ENCODE data around the gene IL3. TPM values are rescaled to one million over a fixed set of nuclear protein-coding genes. Genes with fewer than 3 reads are reported as not detected.

The IL3 gene
- total and polyA plus RNA-seq, 2 donors (not counting 1 experiment from before 2014, with no cell fraction given), result not detected

DNA sequence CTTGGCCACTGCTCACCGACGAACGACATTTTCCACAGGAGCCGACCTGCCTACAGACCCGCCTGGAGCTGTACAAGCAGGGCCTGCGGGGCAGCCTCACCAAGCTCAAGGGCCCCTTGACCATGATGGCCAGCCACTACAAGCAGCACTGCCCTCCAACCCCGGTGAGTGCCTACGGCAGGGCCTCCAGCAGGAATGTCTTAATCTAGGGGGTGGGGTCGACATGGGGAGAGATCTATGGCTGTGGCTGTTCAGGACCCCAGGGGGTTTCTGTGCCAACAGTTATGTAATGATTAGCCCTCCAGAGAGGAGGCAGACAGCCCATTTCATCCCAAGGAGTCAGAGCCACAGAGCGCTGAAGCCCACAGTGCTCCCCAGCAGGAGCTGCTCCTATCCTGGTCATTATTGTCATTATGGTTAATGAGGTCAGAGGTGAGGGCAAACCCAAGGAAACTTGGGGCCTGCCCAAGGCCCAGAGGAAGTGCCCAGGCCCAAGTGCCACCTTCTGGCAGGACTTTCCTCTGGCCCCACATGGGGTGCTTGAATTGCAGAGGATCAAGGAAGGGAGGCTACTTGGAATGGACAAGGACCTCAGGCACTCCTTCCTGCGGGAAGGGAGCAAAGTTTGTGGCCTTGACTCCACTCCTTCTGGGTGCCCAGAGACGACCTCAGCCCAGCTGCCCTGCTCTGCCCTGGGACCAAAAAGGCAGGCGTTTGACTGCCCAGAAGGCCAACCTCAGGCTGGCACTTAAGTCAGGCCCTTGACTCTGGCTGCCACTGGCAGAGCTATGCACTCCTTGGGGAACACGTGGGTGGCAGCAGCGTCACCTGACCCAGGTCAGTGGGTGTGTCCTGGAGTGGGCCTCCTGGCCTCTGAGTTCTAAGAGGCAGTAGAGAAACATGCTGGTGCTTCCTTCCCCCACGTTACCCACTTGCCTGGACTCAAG, 14.6 kb downstream of the IL3 start:
- H3K4me1 ChIP-seq (ENCODE audit: control insufficient read depth in 2 of 2, insufficient read depth in 2 of 2, low read length in 2 of 2), result no peaks in the 10 kb centered on the region
- Mint-ChIP-seq H3K4me3 (no peak overlapping the region), H3K9me3 (ENCODE audit: insufficient read depth) (no peaks in the 10 kb centered on the region), H3K4me1 (no peaks in the 10 kb centered on the region), H3K27me3 (no peaks in the 10 kb centered on the region), H3K27ac (no peak overlapping the region)
- no peak overlapping the region for H3K4me2 ChIP-seq (replicated peaks; ENCODE audit: low read depth, low read length, poor library complexity, severe bottlenecking)
- ATAC-seq (ENCODE audit: low read depth), result no peak
- no peak overlapping the region for H3K9ac ChIP-seq (ENCODE audit: low read length)
- no peaks in the 10 kb centered on the region for H4K20me1 ChIP-seq (ENCODE audit: control insufficient read depth, insufficient read depth, low read length, poor library complexity, severe bottlenecking)
- no peak overlapping the region for H3K27ac ChIP-seq (ENCODE audit: low read length in 2 of 2)
- H2AFZ ChIP-seq (ENCODE audit: insufficient read depth, low read depth, low read length, poor library complexity, severe bottlenecking), result no peak overlapping the region
- no peak overlapping the region for H3K4me3 ChIP-seq (ENCODE audit: control extremely low read depth in 1 of 5, extremely low read depth in 1 of 5, insufficient read depth in 1 of 5, low read depth in 2 of 5, low read length in 4 of 5)
- POLR2A ChIA-PET, result no interaction called here
- no peaks in the 10 kb centered on the region for H3K79me2 ChIP-seq (ENCODE audit: control insufficient read depth, insufficient read depth, low read length)
- no peaks in the 10 kb centered on the region for H3K9me3 ChIP-seq (ENCODE audit: control extremely low read depth in 1 of 3, control insufficient read depth in 2 of 3, insufficient read depth in 1 of 3, low read length in 2 of 3)
- H3K27me3 ChIP-seq (replicated peaks in 1 of 4; ENCODE audit: control extremely low read depth in 1 of 4, control insufficient read depth in 3 of 4, insufficient read depth in 4 of 4, low read length in 3 of 4), result no peaks in the 10 kb centered on the region
- no peak for DNase-seq
- 91% methylated on average over 16 of the region's 16 CpGs for WGBS (ENCODE audit: insufficient coverage)
- no peaks in the 10 kb centered on the region for H3K36me3 ChIP-seq (replicated peaks in 1 of 2; ENCODE audit: control extremely low read depth in 1 of 2, control insufficient read depth in 1 of 2, extremely low read depth in 1 of 2, insufficient read depth in 2 of 2, low read length in 1 of 2)
- CTCF ChIA-PET, result interaction anchor here (0.6 kb wide), 1 partner anchor 14 kb away, joined by 3 read pairs; no protein-coding TSS in a partner anchor
- intact Hi-C loops (cut with micrococcal nuclease), result no loop called here
- no peak for TF ChIP-seq EZH2 (IDR thresholded peaks at IDR 0.05; ENCODE audit: borderline replicate concordance, insufficient read depth, low read depth, low read length, poor library complexity, severe bottlenecking)
- TF ChIP-seq, protein P1, sequence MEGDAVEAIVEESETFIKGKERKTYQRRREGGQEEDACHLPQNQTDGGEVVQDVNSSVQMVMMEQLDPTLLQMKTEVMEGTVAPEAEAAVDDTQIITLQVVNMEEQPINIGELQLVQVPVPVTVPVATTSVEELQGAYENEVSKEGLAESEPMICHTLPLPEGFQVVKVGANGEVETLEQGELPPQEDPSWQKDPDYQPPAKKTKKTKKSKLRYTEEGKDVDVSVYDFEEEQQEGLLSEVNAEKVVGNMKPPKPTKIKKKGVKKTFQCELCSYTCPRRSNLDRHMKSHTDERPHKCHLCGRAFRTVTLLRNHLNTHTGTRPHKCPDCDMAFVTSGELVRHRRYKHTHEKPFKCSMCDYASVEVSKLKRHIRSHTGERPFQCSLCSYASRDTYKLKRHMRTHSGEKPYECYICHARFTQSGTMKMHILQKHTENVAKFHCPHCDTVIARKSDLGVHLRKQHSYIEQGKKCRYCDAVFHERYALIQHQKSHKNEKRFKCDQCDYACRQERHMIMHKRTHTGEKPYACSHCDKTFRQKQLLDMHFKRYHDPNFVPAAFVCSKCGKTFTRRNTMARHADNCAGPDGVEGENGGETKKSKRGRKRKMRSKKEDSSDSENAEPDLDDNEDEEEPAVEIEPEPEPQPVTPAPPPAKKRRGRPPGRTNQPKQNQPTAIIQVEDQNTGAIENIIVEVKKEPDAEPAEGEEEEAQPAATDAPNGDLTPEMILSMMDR (IDR thresholded peaks at IDR 0.05), result no peak

GRCh38 chr5:132075719-132076077, 15.2 kb downstream of the IL3 start:
- 100% methylated on average over 2 of the region's 2 CpGs for WGBS (ENCODE audit: insufficient coverage)
- H3K4me1 ChIP-seq (ENCODE audit: control insufficient read depth in 2 of 2, insufficient read depth in 2 of 2, low read length in 2 of 2), result no peaks in the 10 kb centered on the region
- H3K27me3 Mint-ChIP-seq, result no peaks in the 10 kb centered on the region
- H3K4me1 Mint-ChIP-seq, result no peaks in the 10 kb centered on the region
- H4K20me1 ChIP-seq (ENCODE audit: control insufficient read depth, insufficient read depth, low read length, poor library complexity, severe bottlenecking), result no peaks in the 10 kb centered on the region
- H2AFZ ChIP-seq (ENCODE audit: insufficient read depth, low read depth, low read length, poor library complexity, severe bottlenecking), result no peak overlapping the region
- H3K4me3 Mint-ChIP-seq, result no peak overlapping the region
- no peak overlapping the region for H3K4me3 ChIP-seq (ENCODE audit: control extremely low read depth in 1 of 5, extremely low read depth in 1 of 5, insufficient read depth in 1 of 5, low read depth in 2 of 5, low read length in 4 of 5)
- ChIA-PET CTCF (no interaction called here), POLR2A (no interaction called here)
- no peak overlapping the region for H3K27ac ChIP-seq (ENCODE audit: low read length in 2 of 2)
- no peak overlapping the region for H3K27ac Mint-ChIP-seq
- no peaks in the 10 kb centered on the region for H3K9me3 Mint-ChIP-seq (ENCODE audit: insufficient read depth)
- H3K79me2 ChIP-seq (ENCODE audit: control insufficient read depth, insufficient read depth, low read length), result no peaks in the 10 kb centered on the region
- intact Hi-C loops (cut with micrococcal nuclease), result no loop called here
- ATAC-seq (ENCODE audit: low read depth) (no peak), DNase-seq (no peak)
- H3K9ac ChIP-seq (ENCODE audit: low read length), result no peak overlapping the region
- no peaks in the 10 kb centered on the region for H3K9me3 ChIP-seq (ENCODE audit: control extremely low read depth in 1 of 3, control insufficient read depth in 2 of 3, insufficient read depth in 1 of 3, low read length in 2 of 3)
- no peak overlapping the region for H3K4me2 ChIP-seq (replicated peaks; ENCODE audit: low read depth, low read length, poor library complexity, severe bottlenecking)
- no peaks in the 10 kb centered on the region for H3K27me3 ChIP-seq (replicated peaks in 1 of 4; ENCODE audit: control extremely low read depth in 1 of 4, control insufficient read depth in 3 of 4, insufficient read depth in 4 of 4, low read length in 3 of 4)
- TF ChIP-seq, protein P1 (IDR thresholded peaks at IDR 0.05), result no peak
- TF ChIP-seq EZH2 (IDR thresholded peaks at IDR 0.05; ENCODE audit: borderline replicate concordance, insufficient read depth, low read depth, low read length, poor library complexity, severe bottlenecking), result no peak
- no peaks in the 10 kb centered on the region for H3K36me3 ChIP-seq (replicated peaks in 1 of 2; ENCODE audit: control extremely low read depth in 1 of 2, control insufficient read depth in 1 of 2, extremely low read depth in 1 of 2, insufficient read depth in 2 of 2, low read length in 1 of 2)

Data from B cell (primary cell).